Measurements from ENCODE around the gene PTX4. TPM values are rescaled to one million over a fixed set of nuclear protein-coding genes. Genes with fewer than 3 reads are reported as not detected.
A peak's percentile ranks its signal among the peaks of the same experiment; 100 is the strongest.

The PTX4 gene
- total and polyA plus RNA-seq, 9 of the 15 experiments (the other 6 are each of a cell fraction or from before 2014, with no cell fraction given) = 0.11 TPM; not detected in 8

DNA sequence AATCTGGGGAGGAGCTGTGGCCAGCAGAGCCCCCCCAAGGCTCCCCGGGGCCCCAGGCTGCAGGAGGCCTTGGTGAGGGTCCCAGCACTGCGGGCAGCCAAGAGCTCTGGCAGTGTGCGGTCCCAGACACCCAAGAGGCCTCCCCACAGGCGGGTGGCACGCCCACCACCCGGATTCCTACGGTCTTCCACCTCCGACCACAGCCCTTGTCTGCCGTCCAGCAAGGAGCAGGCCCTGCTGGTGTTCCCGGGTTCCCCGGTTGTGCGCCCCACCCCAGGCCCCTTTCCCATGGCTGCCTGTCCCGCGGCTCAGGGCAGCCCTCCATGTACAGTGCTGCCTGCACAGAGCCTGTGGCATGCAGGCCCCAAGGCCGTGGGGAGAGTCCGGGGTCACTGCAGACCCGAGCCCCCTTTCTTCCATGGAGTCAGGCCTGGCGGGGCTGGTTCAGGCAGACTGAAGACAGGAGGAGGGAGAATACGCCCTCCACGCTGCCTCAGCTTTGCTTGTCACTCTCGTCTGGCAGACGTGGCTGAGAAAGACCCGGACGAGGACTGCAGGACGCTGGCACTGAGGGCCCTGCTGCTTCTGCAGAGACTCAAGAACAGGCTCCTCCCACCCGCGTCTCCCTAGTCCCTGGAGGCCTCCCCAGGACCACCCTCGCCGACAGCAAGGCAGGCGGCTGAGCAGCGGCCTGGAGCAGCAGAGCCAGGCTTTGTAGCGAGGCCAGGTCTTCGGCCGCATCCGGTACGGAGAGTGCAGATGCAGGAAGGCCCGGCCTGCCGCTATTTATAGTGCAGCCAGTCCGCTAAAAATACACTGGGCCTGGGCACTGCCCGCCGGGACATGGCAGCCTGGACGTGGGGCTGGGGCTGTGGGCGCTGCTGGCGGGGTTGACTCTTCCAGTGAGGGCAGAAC is 20.8 kb upstream of the PTX4 start:
- FAIRE-seq (no peak), DNase-seq (ENCODE audit: extremely low read depth in 1 of 4, low spot score in 3 of 4) (no peak), ATAC-seq (no peak)
- BruUV-seq (replicated peaks) = no TSS peak
- H3K4me1 ChIP-seq (replicated peaks in 1 of 2; ENCODE audit: control insufficient read depth in 2 of 2, insufficient read depth in 2 of 2, low read length in 2 of 2) = peaks cover 0 to 43% of the 10 kb centered on the region in 2 experiments; a peak in 2 of 5 replicates
- intact Hi-C loops (cut with micrococcal nuclease) = no loop called here
- no peaks in the 10 kb centered on the region; the same call in 1 of the 2 replicates for H3K9me3 ChIP-seq (replicated peaks; ENCODE audit: control insufficient read depth, insufficient read depth, low read depth, low read length)
- H3K27ac ChIP-seq (ENCODE audit: extremely low read depth, low read depth, low read length) = no peak overlapping the region
- no peaks in the 10 kb centered on the region for H3K9me1 ChIP-seq (ENCODE audit: control insufficient read depth, insufficient read depth, low read length)
- no peaks in the 10 kb centered on the region for H4K20me1 ChIP-seq (replicated peaks; ENCODE audit: control insufficient read depth, insufficient read depth, low read length)
- ChIA-PET CTCF (ENCODE audit: low intra/inter-chr PET ratio) (no interaction called here), POLR2A (interaction anchor here (0.6 to 1.3 kb wide), 3 partner anchors 9 to 151 kb away, joined by 3 to 4 read pairs (median 4); no protein-coding TSS in a partner anchor)
- no peak overlapping the region; a peak in 1 of 4 replicates for H3K9ac ChIP-seq (ENCODE audit: insufficient read depth in 1 of 2, low read depth in 2 of 2, low read length in 2 of 2)
- H3K79me2 ChIP-seq (ENCODE audit: control insufficient read depth, insufficient read depth, low read length) = no peaks in the 10 kb centered on the region
- 92% methylated on average over 34 of the region's 44 CpGs for WGBS (ENCODE audit: insufficient coverage, low coverage, missing lambda C conversion rate)
- no peaks in the 10 kb centered on the region for H3K27me3 ChIP-seq (ENCODE audit: control insufficient read depth in 2 of 2, insufficient read depth in 2 of 2, low read length in 2 of 2)
- in situ Hi-C loops (cut with MboI) = no loop called here
- H3K4me3 ChIP-seq = no peak overlapping the region
- no peak overlapping the region for H3K4me2 ChIP-seq (ENCODE audit: insufficient read depth, low read length)
- H3K36me3 ChIP-seq (ENCODE audit: control insufficient read depth, insufficient read depth, low read length) = peaks cover 48% of the 10 kb centered on the region; the same call in 1 of the 3 replicates
- no peak overlapping the region for H2AFZ ChIP-seq (ENCODE audit: low read depth, low read length)
- TF ChIP-seq POLR2G (IDR thresholded peaks at IDR 0.05; ENCODE audit: low read depth, low read length) (peak; percentile 53; the same call in 1 of the 2 replicates), MCM3 (IDR thresholded peaks at IDR 0.05) (no peak), ZNF212 (CRISPR knock-in tag; IDR thresholded peaks at IDR 0.05) (no peak), MCM2 (IDR thresholded peaks at IDR 0.05; ENCODE audit: low read depth) (no peak)
- TF ChIP-seq, protein P1, sequence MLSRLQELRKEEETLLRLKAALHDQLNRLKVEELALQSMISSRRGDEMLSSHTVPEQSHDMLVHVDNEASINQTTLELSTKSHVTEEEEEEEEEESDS (CRISPR knock-in tag; IDR thresholded peaks at IDR 0.05) = no peak
- TF ChIP-seq, protein P2, sequence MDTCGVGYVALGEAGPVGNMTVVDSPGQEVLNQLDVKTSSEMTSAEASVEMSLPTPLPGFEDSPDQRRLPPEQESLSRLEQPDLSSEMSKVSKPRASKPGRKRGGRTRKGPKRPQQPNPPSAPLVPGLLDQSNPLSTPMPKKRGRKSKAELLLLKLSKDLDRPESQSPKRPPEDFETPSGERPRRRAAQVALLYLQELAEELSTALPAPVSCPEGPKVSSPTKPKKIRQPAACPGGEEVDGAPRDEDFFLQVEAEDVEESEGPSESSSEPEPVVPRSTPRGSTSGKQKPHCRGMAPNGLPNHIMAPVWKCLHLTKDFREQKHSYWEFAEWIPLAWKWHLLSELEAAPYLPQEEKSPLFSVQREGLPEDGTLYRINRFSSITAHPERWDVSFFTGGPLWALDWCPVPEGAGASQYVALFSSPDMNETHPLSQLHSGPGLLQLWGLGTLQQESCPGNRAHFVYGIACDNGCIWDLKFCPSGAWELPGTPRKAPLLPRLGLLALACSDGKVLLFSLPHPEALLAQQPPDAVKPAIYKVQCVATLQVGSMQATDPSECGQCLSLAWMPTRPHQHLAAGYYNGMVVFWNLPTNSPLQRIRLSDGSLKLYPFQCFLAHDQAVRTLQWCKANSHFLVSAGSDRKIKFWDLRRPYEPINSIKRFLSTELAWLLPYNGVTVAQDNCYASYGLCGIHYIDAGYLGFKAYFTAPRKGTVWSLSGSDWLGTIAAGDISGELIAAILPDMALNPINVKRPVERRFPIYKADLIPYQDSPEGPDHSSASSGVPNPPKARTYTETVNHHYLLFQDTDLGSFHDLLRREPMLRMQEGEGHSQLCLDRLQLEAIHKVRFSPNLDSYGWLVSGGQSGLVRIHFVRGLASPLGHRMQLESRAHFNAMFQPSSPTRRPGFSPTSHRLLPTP (IDR thresholded peaks at IDR 0.05; ENCODE audit: borderline replicate concordance, extremely low read depth, insufficient read length) = no peak
- TF ChIP-seq, protein P3, sequence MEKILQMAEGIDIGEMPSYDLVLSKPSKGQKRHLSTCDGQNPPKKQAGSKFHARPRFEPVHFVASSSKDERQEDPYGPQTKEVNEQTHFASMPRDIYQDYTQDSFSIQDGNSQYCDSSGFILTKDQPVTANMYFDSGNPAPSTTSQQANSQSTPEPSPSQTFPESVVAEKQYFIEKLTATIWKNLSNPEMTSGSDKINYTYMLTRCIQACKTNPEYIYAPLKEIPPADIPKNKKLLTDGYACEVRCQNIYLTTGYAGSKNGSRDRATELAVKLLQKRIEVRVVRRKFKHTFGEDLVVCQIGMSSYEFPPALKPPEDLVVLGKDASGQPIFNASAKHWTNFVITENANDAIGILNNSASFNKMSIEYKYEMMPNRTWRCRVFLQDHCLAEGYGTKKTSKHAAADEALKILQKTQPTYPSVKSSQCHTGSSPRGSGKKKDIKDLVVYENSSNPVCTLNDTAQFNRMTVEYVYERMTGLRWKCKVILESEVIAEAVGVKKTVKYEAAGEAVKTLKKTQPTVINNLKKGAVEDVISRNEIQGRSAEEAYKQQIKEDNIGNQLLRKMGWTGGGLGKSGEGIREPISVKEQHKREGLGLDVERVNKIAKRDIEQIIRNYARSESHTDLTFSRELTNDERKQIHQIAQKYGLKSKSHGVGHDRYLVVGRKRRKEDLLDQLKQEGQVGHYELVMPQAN (IDR thresholded peaks at IDR 0.05; ENCODE audit: borderline replicate concordance) = no peak
- TF ChIP-seq, protein P4, sequence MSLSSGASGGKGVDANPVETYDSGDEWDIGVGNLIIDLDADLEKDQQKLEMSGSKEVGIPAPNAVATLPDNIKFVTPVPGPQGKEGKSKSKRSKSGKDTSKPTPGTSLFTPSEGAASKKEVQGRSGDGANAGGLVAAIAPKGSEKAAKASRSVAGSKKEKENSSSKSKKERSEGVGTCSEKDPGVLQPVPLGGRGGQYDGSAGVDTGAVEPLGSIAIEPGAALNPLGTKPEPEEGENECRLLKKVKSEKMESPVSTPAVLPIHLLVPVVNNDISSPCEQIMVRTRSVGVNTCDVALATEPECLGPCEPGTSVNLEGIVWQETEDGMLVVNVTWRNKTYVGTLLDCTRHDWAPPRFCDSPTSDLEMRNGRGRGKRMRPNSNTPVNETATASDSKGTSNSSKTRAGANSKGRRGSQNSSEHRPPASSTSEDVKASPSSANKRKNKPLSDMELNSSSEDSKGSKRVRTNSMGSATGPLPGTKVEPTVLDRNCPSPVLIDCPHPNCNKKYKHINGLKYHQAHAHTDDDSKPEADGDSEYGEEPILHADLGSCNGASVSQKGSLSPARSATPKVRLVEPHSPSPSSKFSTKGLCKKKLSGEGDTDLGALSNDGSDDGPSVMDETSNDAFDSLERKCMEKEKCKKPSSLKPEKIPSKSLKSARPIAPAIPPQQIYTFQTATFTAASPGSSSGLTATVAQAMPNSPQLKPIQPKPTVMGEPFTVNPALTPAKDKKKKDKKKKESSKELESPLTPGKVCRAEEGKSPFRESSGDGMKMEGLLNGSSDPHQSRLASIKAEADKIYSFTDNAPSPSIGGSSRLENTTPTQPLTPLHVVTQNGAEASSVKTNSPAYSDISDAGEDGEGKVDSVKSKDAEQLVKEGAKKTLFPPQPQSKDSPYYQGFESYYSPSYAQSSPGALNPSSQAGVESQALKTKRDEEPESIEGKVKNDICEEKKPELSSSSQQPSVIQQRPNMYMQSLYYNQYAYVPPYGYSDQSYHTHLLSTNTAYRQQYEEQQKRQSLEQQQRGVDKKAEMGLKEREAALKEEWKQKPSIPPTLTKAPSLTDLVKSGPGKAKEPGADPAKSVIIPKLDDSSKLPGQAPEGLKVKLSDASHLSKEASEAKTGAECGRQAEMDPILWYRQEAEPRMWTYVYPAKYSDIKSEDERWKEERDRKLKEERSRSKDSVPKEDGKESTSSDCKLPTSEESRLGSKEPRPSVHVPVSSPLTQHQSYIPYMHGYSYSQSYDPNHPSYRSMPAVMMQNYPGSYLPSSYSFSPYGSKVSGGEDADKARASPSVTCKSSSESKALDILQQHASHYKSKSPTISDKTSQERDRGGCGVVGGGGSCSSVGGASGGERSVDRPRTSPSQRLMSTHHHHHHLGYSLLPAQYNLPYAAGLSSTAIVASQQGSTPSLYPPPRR (CRISPR knock-in tag; IDR thresholded peaks at IDR 0.05; ENCODE audit: borderline replicate concordance) = no peak
